HUES6 (cell line): Measurements from ENCODE around the gene MTMR12.
"Not testable (repeated sequence)": the region's sequence is repeated elsewhere in the genome, so short reads cannot be mapped to it uniquely, and the experiment has no call there.

Experiments
- H3K27ac ChIP-seq: 2 replicates; pipeline ENCODE4 v1.7.0; 2013; ENCODE audit warnings: low read depth, mild to moderate bottlenecking, low read length, inconsistent platforms
- H3K27me3 ChIP-seq: 2 replicates; pipeline ENCODE4 v1.6.1; 2013; ENCODE audit warnings: low read length; ENCODE audit not compliant: control insufficient read depth, insufficient read depth
- H3K36me3 ChIP-seq: 2 replicates; pipeline ENCODE4 v1.6.1; 2013; ENCODE audit warnings: low read length; ENCODE audit not compliant: control insufficient read depth, insufficient read depth
- H3K4me1 ChIP-seq: 2 replicates; pipeline ENCODE4 v1.6.1; 2013; ENCODE audit warnings: low read length; ENCODE audit not compliant: control insufficient read depth, insufficient read depth
- H3K4me3 ChIP-seq: 2 replicates; pipeline ENCODE4 v1.5.1; 2013; ENCODE audit warnings: low read depth, low read length
- H3K9ac ChIP-seq: one replicate; pipeline ENCODE4 v1.6.1; 2013; ENCODE audit warnings: mild to moderate bottlenecking, low read length
- H3K9me3 ChIP-seq: 2 replicates; pipeline ENCODE4 v1.6.1; 2013; ENCODE audit warnings: low read depth, low read length; ENCODE audit not compliant: control insufficient read depth, insufficient read depth

The MTMR12 gene

GRCh38 chr5:32297181-32298058 is 15.3 kb downstream of the MTMR12 start:
- no peaks in the 10 kb centered on the region for H3K27me3 ChIP-seq
- H3K27ac ChIP-seq, result no peak overlapping the region
- H3K9ac ChIP-seq, result no peak overlapping the region
- H3K4me3 ChIP-seq, result no peak overlapping the region
- peaks cover 25% of the 10 kb centered on the region for H3K36me3 ChIP-seq
- H3K9me3 ChIP-seq, result no peaks in the 10 kb centered on the region
- peaks cover 16% of the 10 kb centered on the region for H3K4me1 ChIP-seq

GRCh38 chr5:32295966-32296772 is 16.6 kb downstream of the MTMR12 start:
- H3K9ac ChIP-seq, H3K27ac ChIP-seq, H3K27me3 ChIP-seq, H3K9me3 ChIP-seq, H3K4me3 ChIP-seq: not testable (repeated sequence)
- Histone ChIP-seq H3K36me3 (peaks cover 30% of the 10 kb centered on the region), H3K4me1 (peaks cover 13% of the 10 kb centered on the region)

- H3K36me3 ChIP-seq, result peaks cover 26% of the 10 kb centered on the region
- H3K27me3 ChIP-seq, result no peaks in the 10 kb centered on the region
- H3K9me3 ChIP-seq, result no peaks in the 10 kb centered on the region
- H3K4me3 ChIP-seq, result no peak overlapping the region
- no peak overlapping the region for H3K27ac ChIP-seq
- no peak overlapping the region for H3K9ac ChIP-seq
- H3K4me1 ChIP-seq, result peaks cover 13% of the 10 kb centered on the region
Observed at GRCh38 chr5:32291591-32291990, 21.1 kb downstream of the MTMR12 start.

GRCh38 chr5:32290922-32291321 is 21.8 kb downstream of the MTMR12 start:
- peaks cover 21% of the 10 kb centered on the region for H3K36me3 ChIP-seq
- peaks cover 15% of the 10 kb centered on the region for H3K4me1 ChIP-seq
- H3K27ac ChIP-seq, result no peak overlapping the region
- no peak overlapping the region for H3K9ac ChIP-seq
- no peaks in the 10 kb centered on the region for H3K9me3 ChIP-seq
- H3K4me3 ChIP-seq, result no peak overlapping the region
- H3K27me3 ChIP-seq, result no peaks in the 10 kb centered on the region

- not testable (repeated sequence) for H3K4me3 ChIP-seq, H3K9me3 ChIP-seq, H3K27ac ChIP-seq, H3K9ac ChIP-seq, H3K27me3 ChIP-seq
- Histone ChIP-seq H3K36me3 (peaks cover 18% of the 10 kb centered on the region), H3K4me1 (peaks cover 19% of the 10 kb centered on the region)
Observed at GRCh38 chr5:32290501-32290900, 22.2 kb downstream of the MTMR12 start.

GRCh38 chr5:32289986-32290385 is 22.8 kb downstream of the MTMR12 start:
- not testable (repeated sequence) for H3K9ac ChIP-seq, H3K4me3 ChIP-seq, H3K9me3 ChIP-seq, H3K27ac ChIP-seq, H3K27me3 ChIP-seq
- H3K4me1 ChIP-seq, result peaks cover 21% of the 10 kb centered on the region
- peaks cover 13% of the 10 kb centered on the region for H3K36me3 ChIP-seq

GRCh38 chr5:32288135-32288534 is 24.6 kb downstream of the MTMR12 start:
- H3K27ac ChIP-seq, H3K4me3 ChIP-seq, H3K27me3 ChIP-seq, H3K9ac ChIP-seq, H3K9me3 ChIP-seq, H3K36me3 ChIP-seq: not testable (repeated sequence)
- H3K4me1 ChIP-seq, result peaks cover 34% of the 10 kb centered on the region

- not testable (repeated sequence) for H3K9me3 ChIP-seq, H3K27ac ChIP-seq, H3K36me3 ChIP-seq, H3K9ac ChIP-seq, H3K27me3 ChIP-seq, H3K4me3 ChIP-seq
- H3K4me1 ChIP-seq, result peaks cover 34% of the 10 kb centered on the region
Observed at GRCh38 chr5:32287525-32287924, 25.2 kb downstream of the MTMR12 start.

- no peaks in the 10 kb centered on the region for H3K9me3 ChIP-seq
- H3K27ac ChIP-seq, result no peak overlapping the region
- H3K27me3 ChIP-seq, result no peaks in the 10 kb centered on the region
- H3K9ac ChIP-seq, result no peak overlapping the region
- H3K4me1 ChIP-seq, result peaks cover 34% of the 10 kb centered on the region
- no peaks in the 10 kb centered on the region for H3K36me3 ChIP-seq
- no peak overlapping the region for H3K4me3 ChIP-seq
Observed at GRCh38 chr5:32285510-32286138, 27.1 kb downstream of the MTMR12 start.

GRCh38 chr5:32283539-32284377 is 29.0 kb downstream of the MTMR12 start:
- H3K4me1 ChIP-seq, result peaks cover 34% of the 10 kb centered on the region
- no peak overlapping the region for H3K4me3 ChIP-seq
- no peak overlapping the region for H3K9ac ChIP-seq
- H3K27me3 ChIP-seq, result no peaks in the 10 kb centered on the region
- no peaks in the 10 kb centered on the region; the same call in 1 of the 2 replicates for H3K36me3 ChIP-seq
- no peaks in the 10 kb centered on the region for H3K9me3 ChIP-seq
- H3K27ac ChIP-seq, result no peak overlapping the region
